Measurements from ENCODE around the gene LDHD. TPM values are rescaled to one million over a fixed set of nuclear protein-coding genes. Genes with fewer than 3 reads are reported as not detected.
"Not testable (repeated sequence)": the region's sequence is repeated elsewhere in the genome, so short reads cannot be mapped to it uniquely, and the experiment has no call there.

Gene LDHD
- total RNA-seq, 3 donors from 2014 or later, result 52.6 to 132 (median 67.2) TPM

GRCh38 chr16:75130150-75130771, 13.7 kb upstream of the LDHD start:
- no peaks in the 10 kb centered on the region for H3K36me3 ChIP-seq (ENCODE audit: low read depth)
- peaks cover 8% of the 10 kb centered on the region for H3K4me1 ChIP-seq (ENCODE audit: low read depth)
- H3K9me3 ChIP-seq, result peaks cover 3% of the 10 kb centered on the region
- intact Hi-C loops (cut with DNase I, micrococcal nuclease), result no loop called here
- DNase-seq, result no peak
- no peak for TF ChIP-seq CTCF (IDR thresholded peaks at IDR 0.05)
- ATAC-seq, result no peak
- no peak overlapping the region for H3K4me3 ChIP-seq

- H3K4me3 ChIP-seq; ATAC-seq; H3K36me3 ChIP-seq (ENCODE audit: low read depth); H3K9me3 ChIP-seq; H3K4me1 ChIP-seq (ENCODE audit: low read depth); intact Hi-C loops (cut with DNase I, micrococcal nuclease); DNase-seq: not testable (repeated sequence)
These were observed 13.0 kb upstream of the LDHD start for GRCh38 chr16:75129421-75130149.

GRCh38 chr16:75127713-75128415, 11.3 kb upstream of the LDHD start:
- ATAC-seq, result no peak
- no peak for DNase-seq
- peaks cover 3% of the 10 kb centered on the region for H3K9me3 ChIP-seq
- no peak for TF ChIP-seq CTCF (IDR thresholded peaks at IDR 0.05)
- H3K4me1 ChIP-seq (ENCODE audit: low read depth), result peaks cover 8% of the 10 kb centered on the region
- H3K4me3 ChIP-seq, result no peak overlapping the region
- H3K36me3 ChIP-seq (ENCODE audit: low read depth), result no peaks in the 10 kb centered on the region
- intact Hi-C loops (cut with DNase I, micrococcal nuclease), result no loop called here

- Histone ChIP-seq H3K4me1 (ENCODE audit: low read depth) (peaks cover 8% of the 10 kb centered on the region), H3K36me3 (ENCODE audit: low read depth) (no peaks in the 10 kb centered on the region), H3K9me3 (peaks cover 17% of the 10 kb centered on the region), H3K4me3 (no peak overlapping the region)
- no peak for TF ChIP-seq CTCF (IDR thresholded peaks at IDR 0.05)
- ATAC-seq (no peak), DNase-seq (no peak)
- intact Hi-C loops (cut with DNase I, micrococcal nuclease), result no loop called here
These were observed 6.0 kb upstream of the LDHD start for GRCh38 chr16:75122609-75123008.

- peaks cover 15% of the 10 kb centered on the region for H3K9me3 ChIP-seq
- ATAC-seq (no peak), DNase-seq (no peak)
- no peak overlapping the region for H3K4me3 ChIP-seq
- no peak for TF ChIP-seq CTCF (IDR thresholded peaks at IDR 0.05)
- no peaks in the 10 kb centered on the region for H3K36me3 ChIP-seq (ENCODE audit: low read depth)
- H3K4me1 ChIP-seq (ENCODE audit: low read depth), result peaks cover 8% of the 10 kb centered on the region
- intact Hi-C loops (cut with DNase I, micrococcal nuclease), result no loop called here
These were observed 5.5 kb upstream of the LDHD start for GRCh38 chr16:75121949-75122568.

Data from mucosa of descending colon (tissue), 3 donors.